AG09319 (cell line): Measurements from ENCODE around the gene HDGFL2.

ENCODE experiments used
- DNase-seq: peaks from one replicate; pipeline ENCODE4 v3.0.0-alpha.2; 2010; ENCODE audit warnings: low read depth; ENCODE audit errors: extremely low read depth
- TF ChIP-seq, protein P1 (sequence below): IDR thresholded peaks from 2 replicates; pipeline ENCODE4 v1.5.1; 2011; ENCODE audit warnings: low read depth, mild to moderate bottlenecking, inconsistent platforms, low read length, moderate library complexity

The HDGFL2 gene

GRCh38 chr19:4503132-4503824, 31.2 kb downstream of the HDGFL2 start:
- no peak for DNase-seq
- TF ChIP-seq, protein P1, sequence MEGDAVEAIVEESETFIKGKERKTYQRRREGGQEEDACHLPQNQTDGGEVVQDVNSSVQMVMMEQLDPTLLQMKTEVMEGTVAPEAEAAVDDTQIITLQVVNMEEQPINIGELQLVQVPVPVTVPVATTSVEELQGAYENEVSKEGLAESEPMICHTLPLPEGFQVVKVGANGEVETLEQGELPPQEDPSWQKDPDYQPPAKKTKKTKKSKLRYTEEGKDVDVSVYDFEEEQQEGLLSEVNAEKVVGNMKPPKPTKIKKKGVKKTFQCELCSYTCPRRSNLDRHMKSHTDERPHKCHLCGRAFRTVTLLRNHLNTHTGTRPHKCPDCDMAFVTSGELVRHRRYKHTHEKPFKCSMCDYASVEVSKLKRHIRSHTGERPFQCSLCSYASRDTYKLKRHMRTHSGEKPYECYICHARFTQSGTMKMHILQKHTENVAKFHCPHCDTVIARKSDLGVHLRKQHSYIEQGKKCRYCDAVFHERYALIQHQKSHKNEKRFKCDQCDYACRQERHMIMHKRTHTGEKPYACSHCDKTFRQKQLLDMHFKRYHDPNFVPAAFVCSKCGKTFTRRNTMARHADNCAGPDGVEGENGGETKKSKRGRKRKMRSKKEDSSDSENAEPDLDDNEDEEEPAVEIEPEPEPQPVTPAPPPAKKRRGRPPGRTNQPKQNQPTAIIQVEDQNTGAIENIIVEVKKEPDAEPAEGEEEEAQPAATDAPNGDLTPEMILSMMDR = no peak

GRCh38 chr19:4503825-4504170, 31.7 kb downstream of the HDGFL2 start:
- TF ChIP-seq, protein P1 = no peak
- DNase-seq = no peak

- no peak for DNase-seq
- TF ChIP-seq, protein P1 = no peak
These were observed 32.2 kb downstream of the HDGFL2 start for GRCh38 chr19:4504297-4504701.

DNA sequence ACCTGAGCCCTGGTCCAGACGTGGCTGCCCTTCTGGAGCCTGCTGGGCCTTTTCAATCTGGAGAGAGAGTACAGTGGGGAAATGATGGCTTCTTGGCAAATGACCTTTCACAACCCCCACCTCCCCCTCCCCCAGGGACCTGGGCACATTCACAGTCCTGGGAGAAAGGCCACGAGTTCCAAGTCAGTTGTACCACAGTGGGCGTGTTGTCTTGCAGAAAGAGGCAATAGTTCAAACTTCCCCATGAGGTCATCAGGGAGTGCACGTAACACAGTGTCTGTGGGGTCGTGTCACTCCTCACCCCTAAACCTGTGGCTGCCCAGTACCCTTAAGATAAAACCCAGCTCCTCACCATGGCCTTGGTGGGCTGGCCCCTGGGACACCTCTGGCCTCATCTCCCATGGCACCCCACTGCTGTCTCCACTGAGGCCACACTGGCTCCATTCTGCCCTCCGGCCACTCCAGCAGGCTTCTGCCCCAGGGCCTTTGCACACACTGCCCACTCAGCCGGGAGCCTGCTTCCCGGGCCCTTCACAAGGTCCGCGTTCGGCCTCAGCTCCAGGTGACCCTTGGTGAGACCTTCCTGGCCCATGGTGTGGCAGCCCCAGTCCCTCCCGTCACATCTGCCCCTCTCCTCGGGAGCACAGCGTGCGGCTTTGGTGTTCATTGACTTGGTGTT, 32.9 kb downstream of the HDGFL2 start:
- no peak for DNase-seq
- TF ChIP-seq, protein P1 = no peak

GRCh38 chr19:4505570-4506448, 33.7 kb downstream of the HDGFL2 start:
- TF ChIP-seq, protein P1 = no peak
- no peak for DNase-seq

DNA sequence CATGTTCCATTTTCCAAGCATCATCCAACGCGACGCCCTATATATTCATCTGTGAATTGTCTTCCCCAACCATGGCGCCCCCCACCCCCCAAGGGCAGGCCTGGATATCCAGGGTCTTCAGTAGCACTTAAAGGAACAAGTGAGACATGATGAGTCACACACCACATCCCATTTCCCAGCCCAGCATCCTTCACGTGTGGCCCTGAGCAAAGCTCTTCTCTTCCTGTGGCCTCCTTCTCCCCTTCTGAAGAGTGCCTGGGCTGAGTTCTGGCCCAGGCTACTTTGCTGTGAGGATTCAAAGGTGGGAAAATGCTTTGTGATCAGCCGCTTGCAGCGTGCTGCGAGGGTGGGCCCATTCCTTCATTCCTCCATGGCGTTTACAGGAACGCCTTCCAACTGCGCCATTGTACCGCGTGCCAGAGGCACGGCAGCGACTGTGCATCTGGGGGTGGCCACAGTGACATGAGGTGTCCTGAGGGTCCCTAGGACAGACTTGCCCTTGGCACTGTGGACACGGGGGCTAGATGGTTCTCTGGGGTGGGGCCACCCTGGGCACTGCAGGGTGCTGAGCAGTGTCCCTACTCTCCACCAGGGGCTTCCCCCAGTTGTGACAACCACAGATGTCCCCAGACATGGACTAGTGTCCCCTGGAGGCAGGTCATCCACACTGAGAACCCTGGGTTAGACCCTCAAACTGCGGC, 34.5 kb downstream of the HDGFL2 start:
- TF ChIP-seq, protein P1 = no peak
- DNase-seq = no peak
